HG03196 (cell line): ENCODE data around the gene MXRA8.

Experiments used
- ATAC-seq: cut with Tn5 transposase; IDR thresholded peaks from one replicate; pipeline ENCODE4 v1.9.1; 2021; ENCODE audit not compliant: unreplicated experiment

The MXRA8 gene

GRCh38 chr1:1310476-1311053, 47.8 kb downstream of the MXRA8 start:
- no peak for ATAC-seq

- ATAC-seq: no peak
Measured at GRCh38 chr1:1310109-1310385, 48.3 kb downstream of the MXRA8 start.

- no peak for ATAC-seq
Measured at GRCh38 chr1:1309251-1310108, 48.9 kb downstream of the MXRA8 start.

GRCh38 chr1:1308756-1309250, 49.6 kb downstream of the MXRA8 start:
- no peak for ATAC-seq

GRCh38 chr1:1307923-1308755, 50.2 kb downstream of the MXRA8 start, which contains the start of the genes ACAP3 and PUSL1:
TSS of gene ACAP3 (minus strand) at chr1:1307930. CDS start at chr1:1307815, 115 bp downstream.
TSS of gene PUSL1 (plus strand) at chr1:1308597. CDS start at chr1:1308644, 47 bp downstream.
- peak; percentile 55 for ATAC-seq

- peak; percentile 5 for ATAC-seq
Measured at GRCh38 chr1:1307261-1307922, 51.0 kb downstream of the MXRA8 start.

GRCh38 chr1:1306661-1307260, 51.6 kb downstream of the MXRA8 start:
- ATAC-seq: no peak

GRCh38 chr1:1306070-1306660, 52.2 kb downstream of the MXRA8 start:
- ATAC-seq: no peak

GRCh38 chr1:1305300-1306069, 52.9 kb downstream of the MXRA8 start:
- ATAC-seq: no peak

GRCh38 chr1:1304331-1305299, 53.7 kb downstream of the MXRA8 start:
- ATAC-seq: no peak

- no peak for ATAC-seq
Measured at GRCh38 chr1:1303736-1304135, 54.6 kb downstream of the MXRA8 start.

- no peak for ATAC-seq
Measured at GRCh38 chr1:1302951-1303509, 55.3 kb downstream of the MXRA8 start.
